Smooth muscle cell (in vitro differentiated cells): ENCODE results near the gene CD302. TPM values are rescaled to one million over a fixed set of nuclear protein-coding genes. Genes with fewer than 3 reads are reported as not detected.
A peak's percentile ranks its signal among the peaks of the same experiment; 100 is the strongest.
"Not testable (repeated sequence)": the region's sequence is repeated elsewhere in the genome, so short reads cannot be mapped to it uniquely, and the experiment has no call there.

Source experiments
- DNase-seq: peaks from one replicate; lab custom pipeline; 2025; ENCODE audit not compliant: unreplicated experiment; lab: John Stamatoyannopoulos, UW
- H2AFZ ChIP-seq: fragments of 200-600 bp; sonication (generic); 2 replicates; pipeline ENCODE4 v1.6.0; 2016; ENCODE audit warnings: antibody characterized with exemption, low read depth, mild to moderate bottlenecking
- H3F3A ChIP-seq: fragments of 200-600 bp; sonication (generic); 2 replicates; pipeline ENCODE4 v1.6.0; 2017; ENCODE audit warnings: antibody characterized with exemption, low read depth
- H3K27ac ChIP-seq: fragments of 200-600 bp; sonication (generic); 2 replicates; pipeline ENCODE4 v1.5.1; 2016; ENCODE audit warnings: low read depth, mild to moderate bottlenecking
- H3K27me3 ChIP-seq: fragments of 200-600 bp; sonication (generic); 2 replicates; pipeline ENCODE4 v1.6.1; 2016; ENCODE audit warnings: low read depth, mild to moderate bottlenecking
- H3K36me3 ChIP-seq: fragments of 200-600 bp; sonication (generic); 2 replicates; pipeline ENCODE4 v1.5.1; 2016; ENCODE audit warnings: low read depth
- H3K4me1 ChIP-seq: fragments of 200-600 bp; sonication (generic); 2 replicates; pipeline ENCODE4 v1.5.1; 2016; ENCODE audit warnings: low read depth
- H3K4me2 ChIP-seq: fragments of 200-600 bp; sonication (generic); 2 replicates; pipeline ENCODE4 v1.6.0; 2016; ENCODE audit warnings: mild to moderate bottlenecking
- H3K4me3 ChIP-seq: fragments of 200-600 bp; sonication (generic); 2 replicates; pipeline ENCODE4 v1.5.1; 2016; ENCODE audit warnings: mild to moderate bottlenecking
- H3K79me2 ChIP-seq: fragments of 200-600 bp; sonication (generic); 2 replicates; pipeline ENCODE4 v1.6.0; 2016; ENCODE audit warnings: low read depth, mild to moderate bottlenecking
- H3K9ac ChIP-seq: fragments of 200-600 bp; sonication (generic); 2 replicates; pipeline ENCODE4 v1.6.0; 2016; ENCODE audit warnings: low read depth
- H3K9me3 ChIP-seq: fragments of 200-600 bp; sonication (generic); replicated peaks from 2 replicates; pipeline ENCODE4 v1.5.1; 2016; ENCODE audit warnings: low read depth
- H4K20me1 ChIP-seq: fragments of 200-600 bp; sonication (generic); 2 replicates; pipeline ENCODE4 v1.6.0; 2016; ENCODE audit warnings: low read depth
- CTCF ChIP-seq: fragments of 200-600 bp; sonication (generic); IDR thresholded peaks from 2 replicates; pipeline ENCODE4 v1.5.1; 2017; ENCODE audit warnings: borderline replicate concordance, mild to moderate bottlenecking, antibody characterized with exemption; ENCODE audit not compliant: insufficient read depth, poor library complexity, severe bottlenecking
- WGBS: methylation state at CpG from one replicate; pipeline ENCODE4 v1.1.7; 2016; ENCODE audit warnings: low lambda C conversion rate; 5-methylcytosine and 5-hydroxymethylcytosine counted together
- polyA plus RNA-seq: library from polyadenylated mRNA; unstranded; fragments of >200 nt; fragmentation: Nextera tagmentation; extraction: Ambion mirVana; gene quantifications from 2 replicates; pipeline ENCODE4 v1.2.1, GENCODE V29; 2016
- total RNA-seq: library from RNA; depleted of rRNA; stranded (reverse); fragments of >200 nt; gene quantifications from 2 replicates; pipeline ENCODE4 v1.2.3, GENCODE V29; 2014

CD302 gene
- total and polyA plus RNA-seq, 2 experiments from 2014 or later = 1.00 to 2.2 TPM

GRCh38 chr2:159728629-159729028, 69.4 kb downstream of the CD302 start:
- H3K27ac ChIP-seq = no peak overlapping the region
- no peak overlapping the region for H3K9ac ChIP-seq
- peaks cover 23% of the 10 kb centered on the region for H3K36me3 ChIP-seq
- peaks cover 100% of the 10 kb centered on the region for H4K20me1 ChIP-seq
- no peaks in the 10 kb centered on the region for H3F3A ChIP-seq
- no peak overlapping the region for H3K4me3 ChIP-seq
- H3K4me2 ChIP-seq = no peak overlapping the region
- 79% methylated on average over 3 of the region's 3 CpGs for WGBS
- no peaks in the 10 kb centered on the region for H3K9me3 ChIP-seq
- H3K4me1 ChIP-seq = no peaks in the 10 kb centered on the region
- peaks cover 100% of the 10 kb centered on the region for H3K79me2 ChIP-seq
- DNase-seq = no peak
- H3K27me3 ChIP-seq = no peaks in the 10 kb centered on the region
- no peak for TF ChIP-seq CTCF
- no peak overlapping the region for H2AFZ ChIP-seq

DNA sequence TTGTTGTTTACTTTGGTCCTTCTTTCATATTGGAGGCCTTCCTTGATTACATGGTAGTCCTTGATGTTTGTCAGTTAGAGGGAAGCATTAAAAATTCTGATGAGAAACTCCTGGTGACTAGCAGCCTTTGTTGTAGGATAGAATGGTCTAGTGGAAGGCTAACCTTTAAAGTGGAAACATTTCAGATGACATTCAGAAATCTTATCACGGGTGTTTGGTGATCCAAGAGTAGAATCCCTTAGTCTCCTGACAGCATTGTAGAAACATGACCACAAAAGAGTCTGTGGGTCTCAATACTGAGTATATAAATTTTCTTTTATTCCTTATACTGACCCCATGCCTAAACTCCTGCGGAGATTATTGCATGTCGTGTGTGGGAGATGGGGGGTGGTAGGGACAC, 72.3 kb downstream of the CD302 start:
- Histone ChIP-seq H3K9ac (no peak overlapping the region), H3K36me3 (peaks cover 20% of the 10 kb centered on the region), H3K27ac (no peak overlapping the region), H3K4me2 (no peak overlapping the region), H4K20me1 (peaks cover 100% of the 10 kb centered on the region), H3K4me3 (no peak overlapping the region), H3K9me3 (no peaks in the 10 kb centered on the region), H3K27me3 (no peaks in the 10 kb centered on the region), H3K4me1 (no peaks in the 10 kb centered on the region), H3K79me2 (peaks cover 100% of the 10 kb centered on the region), H3F3A (no peaks in the 10 kb centered on the region), H2AFZ (no peak overlapping the region)
- DNase-seq = no peak
- WGBS = 94% methylated on average over 3 of the region's 3 CpGs
- TF ChIP-seq CTCF = no peak

DNA sequence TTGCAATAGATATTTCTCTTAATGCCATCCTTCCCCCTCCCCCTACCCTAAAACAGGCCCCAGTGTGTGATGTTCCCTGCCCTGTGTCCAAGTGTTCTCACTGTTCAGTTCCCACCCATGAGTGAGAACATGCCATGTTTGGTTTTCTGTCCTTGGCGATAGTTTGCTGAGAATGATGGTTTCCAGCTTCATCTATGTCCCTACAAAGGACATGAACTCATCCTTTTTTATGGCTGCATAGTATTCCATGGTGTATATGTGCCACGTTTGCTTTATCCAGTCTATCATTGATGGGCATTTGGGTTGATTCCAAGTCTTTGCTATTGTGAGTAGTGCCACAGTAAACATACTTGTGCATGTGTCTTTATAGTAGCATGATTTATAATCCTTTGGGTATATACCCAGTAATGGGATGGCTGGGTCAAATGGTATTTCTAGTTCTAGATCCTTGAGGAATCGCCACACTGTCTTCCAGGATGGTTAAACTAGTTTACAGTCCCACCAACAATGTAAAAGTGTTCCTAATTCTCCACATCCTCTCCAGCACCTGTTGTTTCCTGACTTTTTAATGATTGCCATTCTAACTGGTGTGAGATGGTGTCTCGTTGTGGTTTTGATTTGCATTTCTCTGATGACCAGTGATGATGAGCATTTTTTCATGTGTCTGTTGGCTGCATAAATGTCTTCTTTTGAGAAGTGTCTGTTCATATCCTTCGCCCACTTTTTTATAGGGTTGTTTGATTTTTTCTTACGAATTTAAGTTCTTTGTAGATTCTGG, 73.0 kb downstream of the CD302 start:
- DNase-seq, H3K27ac ChIP-seq, H3F3A ChIP-seq, H3K9ac ChIP-seq, H3K9me3 ChIP-seq, H2AFZ ChIP-seq, H3K4me2 ChIP-seq, H3K27me3 ChIP-seq, H3K4me1 ChIP-seq, H3K4me3 ChIP-seq: not testable (repeated sequence)
- Histone ChIP-seq H3K36me3 (peaks cover 14% of the 10 kb centered on the region), H3K79me2 (peaks cover 100% of the 10 kb centered on the region), H4K20me1 (peaks cover 100% of the 10 kb centered on the region)
- 98% methylated on average over 6 of the region's 6 CpGs for WGBS

DNA sequence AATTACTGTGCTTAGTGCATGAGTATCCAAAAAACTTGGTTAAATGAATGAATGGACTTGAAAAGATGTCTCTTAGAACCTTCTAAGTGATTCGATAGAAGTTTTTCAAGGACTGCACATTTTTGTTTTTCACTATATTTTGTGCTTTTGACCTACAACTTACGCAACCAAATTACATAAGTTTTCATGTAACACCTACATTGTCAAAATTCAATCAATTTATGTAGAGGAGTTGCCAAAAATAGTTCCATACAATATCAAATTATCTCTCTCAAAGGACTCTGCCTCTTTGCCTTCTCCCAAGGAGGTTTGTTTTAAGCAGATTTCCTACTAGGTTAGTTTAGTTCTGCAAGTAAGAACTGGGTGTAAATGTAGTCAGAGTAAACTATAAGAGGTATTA, 75.4 kb downstream of the CD302 start:
- Histone ChIP-seq H3K27me3 (no peaks in the 10 kb centered on the region), H3K4me2 (no peak overlapping the region), H3K4me1 (peaks cover 3% of the 10 kb centered on the region), H3K79me2 (peaks cover 100% of the 10 kb centered on the region), H3K36me3 (peaks cover 13% of the 10 kb centered on the region), H3K9me3 (no peaks in the 10 kb centered on the region), H3K27ac (peak overlapping the region; percentile 24), H2AFZ (no peak overlapping the region), H4K20me1 (peaks cover 100% of the 10 kb centered on the region), H3F3A (no peaks in the 10 kb centered on the region), H3K9ac (no peak overlapping the region), H3K4me3 (no peak overlapping the region)
- no peak for DNase-seq
- WGBS = 98% methylated on average over 2 of the region's 2 CpGs
- no peak for TF ChIP-seq CTCF
